ENCODE data around the gene OFD1.
"Not testable (repeated sequence)": the region's sequence is repeated elsewhere in the genome, so short reads cannot be mapped to it uniquely, and the experiment has no call there.

Gene OFD1

GRCh38 chrX:13702111-13702789 lies 32.3 kb upstream of the OFD1 start:
- no peak for DNase-seq (ENCODE audit: low read depth)

GRCh38 chrX:13703135-13703534 lies 31.4 kb upstream of the OFD1 start:
- no peak for DNase-seq (ENCODE audit: low read depth)

GRCh38 chrX:13703589-13703988 lies 31.0 kb upstream of the OFD1 start:
- DNase-seq (ENCODE audit: low read depth): no peak

- no peak for DNase-seq (ENCODE audit: low read depth)
Observed at GRCh38 chrX:13711141-13711540, 23.4 kb upstream of the OFD1 start.

GRCh38 chrX:13716455-13716854 lies 18.1 kb upstream of the OFD1 start:
- no peak for DNase-seq (ENCODE audit: low read depth)

GRCh38 chrX:13716905-13717304 lies 17.6 kb upstream of the OFD1 start:
- no peak for DNase-seq (ENCODE audit: low read depth)

GRCh38 chrX:13717700-13718472 lies 16.7 kb upstream of the OFD1 start:
- DNase-seq (ENCODE audit: low read depth): no peak

GRCh38 chrX:13719192-13719856 lies 15.2 kb upstream of the OFD1 start:
- DNase-seq (ENCODE audit: low read depth): no peak

GRCh38 chrX:13721371-13721770 lies 13.2 kb upstream of the OFD1 start:
- DNase-seq (ENCODE audit: low read depth): no peak

- no peak for DNase-seq (ENCODE audit: low read depth)
Observed at GRCh38 chrX:13721819-13722519, 12.6 kb upstream of the OFD1 start.

GRCh38 chrX:13724878-13725277 lies 9.7 kb upstream of the OFD1 start:
- DNase-seq (ENCODE audit: low read depth): not testable (repeated sequence)

GRCh38 chrX:13726583-13726982 lies 8.0 kb upstream of the OFD1 start:
- not testable (repeated sequence) for DNase-seq (ENCODE audit: low read depth)

GRCh38 chrX:13730523-13730922 lies 4.0 kb upstream of the OFD1 start:
- DNase-seq (ENCODE audit: low read depth): not testable (repeated sequence)

- no peak for DNase-seq (ENCODE audit: low read depth)
Observed at GRCh38 chrX:13732246-13733067, 2.1 kb upstream of the OFD1 start.

GRCh38 chrX:13733506-13733905 lies 1.0 kb upstream of the OFD1 start:
- DNase-seq (ENCODE audit: low read depth): no peak

GRCh38 chrX:13741695-13742094 lies 7.1 kb downstream of the OFD1 start:
- no peak for DNase-seq (ENCODE audit: low read depth)

GRCh38 chrX:13742397-13743176 lies 8.0 kb downstream of the OFD1 start:
- DNase-seq (ENCODE audit: low read depth): no peak

GRCh38 chrX:13747836-13748235 lies 13.3 kb downstream of the OFD1 start:
- no peak for DNase-seq (ENCODE audit: low read depth)

GRCh38 chrX:13748486-13748885 lies 13.9 kb downstream of the OFD1 start:
- no peak for DNase-seq (ENCODE audit: low read depth)

GRCh38 chrX:13750204-13750603 lies 15.7 kb downstream of the OFD1 start:
- DNase-seq (ENCODE audit: low read depth): no peak

- no peak for DNase-seq (ENCODE audit: low read depth)
Observed at GRCh38 chrX:13750812-13751211, 16.3 kb downstream of the OFD1 start.
